ENCODE results near the gene ATXN10. TPM values are rescaled to one million over a fixed set of nuclear protein-coding genes. Genes with fewer than 3 reads are reported as not detected.

The ATXN10 gene
- total RNA-seq, 1 experiment from 2014 or later = 135 TPM

DNA sequence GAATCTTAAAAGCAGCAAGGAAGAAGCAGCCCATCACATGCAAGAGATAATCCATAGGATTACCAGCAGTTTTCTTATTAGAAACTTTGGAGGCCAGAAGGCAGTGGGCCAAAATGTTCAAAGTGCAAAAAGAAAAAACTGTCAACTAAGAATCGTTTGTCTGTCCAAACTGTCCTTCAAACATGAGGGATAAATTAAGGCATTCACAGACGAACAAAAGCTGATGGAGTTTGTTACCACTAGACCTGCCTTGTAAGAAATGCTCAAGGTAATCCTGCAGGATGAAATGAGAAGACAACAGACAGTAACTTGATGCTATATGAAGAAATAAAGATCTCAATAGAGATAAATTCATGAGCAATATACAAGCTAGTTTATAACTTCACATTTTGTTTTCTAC lies 154.9 kb downstream of the ATXN10 start:
- Histone ChIP-seq H3K4me2 (ENCODE audit: low read length) (no peak overlapping the region), H3K27me3 (ENCODE audit: insufficient read depth, low read length) (no peaks in the 10 kb centered on the region), H3K9me2 (ENCODE audit: insufficient read depth) (no peaks in the 10 kb centered on the region), H3K4me1 (ENCODE audit: control insufficient read depth in 1 of 2, insufficient read depth in 2 of 2, low read length in 2 of 2) (peaks cover 0 to 5% of the 10 kb centered on the region in 2 experiments; a peak in 1 of 4 replicates), H2AFZ (ENCODE audit: low read depth, low read length, poor library complexity, severe bottlenecking) (no peak overlapping the region), H3K9ac (ENCODE audit: low read length) (no peak overlapping the region), H3K4me3 (replicated peaks in 1 of 2; ENCODE audit: low read depth in 1 of 2, low read length in 2 of 2) (no peak overlapping the region), H3K9me3 (ENCODE audit: control insufficient read depth in 1 of 2, insufficient read depth in 1 of 2, low read depth in 1 of 2, low read length in 2 of 2) (no peaks in the 10 kb centered on the region), H4K20me1 (ENCODE audit: insufficient read depth) (no peaks in the 10 kb centered on the region), H3K27ac (ENCODE audit: low read depth, low read length) (no peak overlapping the region), H3K36me3 (ENCODE audit: control insufficient read depth in 1 of 2, insufficient read depth in 2 of 2, low read length in 2 of 2) (no peaks in the 10 kb centered on the region), H3K79me2 (ENCODE audit: insufficient read depth, low read length) (no peaks in the 10 kb centered on the region)
- ChIA-PET POLR2A (no interaction called here), RAD21 (ENCODE audit: low non-redundant PET in 1 of 2, low total read pairs in 2 of 2, uncharacterized antibody in 2 of 2, unreplicated experiment in 2 of 2) (no interaction called here), CTCF (no interaction called here)
- TF ChIP-seq ELF1 (IDR thresholded peaks at IDR 0.05; ENCODE audit: borderline replicate concordance, low read depth) (no peak), ZNF274 (IDR thresholded peaks at IDR 0.05; ENCODE audit: low read depth, low read length) (no peak), REST (IDR thresholded peaks at IDR 0.05; ENCODE audit: low read depth) (no peak), EGR1 (IDR thresholded peaks at IDR 0.05; ENCODE audit: low read depth) (no peak), EZH2phosphoT487 (IDR thresholded peaks at IDR 0.05; ENCODE audit: borderline replicate concordance) (no peak), SIN3A (IDR thresholded peaks at IDR 0.05; ENCODE audit: low read depth) (no peak), SRF (IDR thresholded peaks at IDR 0.05; ENCODE audit: low read depth) (no peak), TCF7L2 (IDR thresholded peaks at IDR 0.05; ENCODE audit: borderline replicate concordance, extremely low read depth, insufficient read depth, insufficient read length) (no peak), ZFX (IDR thresholded peaks at IDR 0.05) (no peak), CEBPB (IDR thresholded peaks at IDR 0.05; ENCODE audit: low read depth) (no peak), CTCF (IDR thresholded peaks at IDR 0.05 in 2 of 3, conservative IDR thresholded peaks at IDR 0.05 in 1 of 3; ENCODE audit: borderline replicate concordance in 1 of 3, insufficient read depth in 1 of 3, low read depth in 2 of 3, low read length in 2 of 3) (no peak), CBX3 (IDR thresholded peaks at IDR 0.05; ENCODE audit: low read depth) (no peak), YY1 (IDR thresholded peaks at IDR 0.05; ENCODE audit: extremely low read depth, insufficient replicate concordance, low read depth, low read length) (no peak), RAD21 (IDR thresholded peaks at IDR 0.05; ENCODE audit: low read depth) (no peak), POLR2A (IDR thresholded peaks at IDR 0.05; ENCODE audit: borderline replicate concordance, extremely low read depth, insufficient read depth, insufficient read length) (no peak)
- TF ChIP-seq, protein P1, sequence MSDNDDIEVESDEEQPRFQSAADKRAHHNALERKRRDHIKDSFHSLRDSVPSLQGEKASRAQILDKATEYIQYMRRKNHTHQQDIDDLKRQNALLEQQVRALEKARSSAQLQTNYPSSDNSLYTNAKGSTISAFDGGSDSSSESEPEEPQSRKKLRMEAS (IDR thresholded peaks at IDR 0.05) = no peak
- TF ChIP-seq, protein P2, sequence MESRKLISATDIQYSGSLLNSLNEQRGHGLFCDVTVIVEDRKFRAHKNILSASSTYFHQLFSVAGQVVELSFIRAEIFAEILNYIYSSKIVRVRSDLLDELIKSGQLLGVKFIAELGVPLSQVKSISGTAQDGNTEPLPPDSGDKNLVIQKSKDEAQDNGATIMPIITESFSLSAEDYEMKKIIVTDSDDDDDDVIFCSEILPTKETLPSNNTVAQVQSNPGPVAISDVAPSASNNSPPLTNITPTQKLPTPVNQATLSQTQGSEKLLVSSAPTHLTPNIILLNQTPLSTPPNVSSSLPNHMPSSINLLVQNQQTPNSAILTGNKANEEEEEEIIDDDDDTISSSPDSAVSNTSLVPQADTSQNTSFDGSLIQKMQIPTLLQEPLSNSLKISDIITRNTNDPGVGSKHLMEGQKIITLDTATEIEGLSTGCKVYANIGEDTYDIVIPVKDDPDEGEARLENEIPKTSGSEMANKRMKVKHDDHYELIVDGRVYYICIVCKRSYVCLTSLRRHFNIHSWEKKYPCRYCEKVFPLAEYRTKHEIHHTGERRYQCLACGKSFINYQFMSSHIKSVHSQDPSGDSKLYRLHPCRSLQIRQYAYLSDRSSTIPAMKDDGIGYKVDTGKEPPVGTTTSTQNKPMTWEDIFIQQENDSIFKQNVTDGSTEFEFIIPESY (IDR thresholded peaks at IDR 0.05; ENCODE audit: extremely low read depth, insufficient replicate concordance, low read length) = no peak
- TF ChIP-seq, protein P3, sequence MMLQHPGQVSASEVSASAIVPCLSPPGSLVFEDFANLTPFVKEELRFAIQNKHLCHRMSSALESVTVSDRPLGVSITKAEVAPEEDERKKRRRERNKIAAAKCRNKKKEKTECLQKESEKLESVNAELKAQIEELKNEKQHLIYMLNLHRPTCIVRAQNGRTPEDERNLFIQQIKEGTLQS (IDR thresholded peaks at IDR 0.05) = no peak
- no peak for ATAC-seq
- no TSS peak for BruUV-seq (replicated peaks)
- no peak for DNase-seq (ENCODE audit: low read depth, low spot score)
- intact Hi-C loops (cut with micrococcal nuclease) = no loop called here
